ENCODE results near the gene SRPK3. TPM values are rescaled to one million over a fixed set of nuclear protein-coding genes. Genes with fewer than 3 reads are reported as not detected.

Gene SRPK3
- polyA plus RNA-seq, 3 donors: 0.81 to 2.1 (median 1.9) TPM

DNA sequence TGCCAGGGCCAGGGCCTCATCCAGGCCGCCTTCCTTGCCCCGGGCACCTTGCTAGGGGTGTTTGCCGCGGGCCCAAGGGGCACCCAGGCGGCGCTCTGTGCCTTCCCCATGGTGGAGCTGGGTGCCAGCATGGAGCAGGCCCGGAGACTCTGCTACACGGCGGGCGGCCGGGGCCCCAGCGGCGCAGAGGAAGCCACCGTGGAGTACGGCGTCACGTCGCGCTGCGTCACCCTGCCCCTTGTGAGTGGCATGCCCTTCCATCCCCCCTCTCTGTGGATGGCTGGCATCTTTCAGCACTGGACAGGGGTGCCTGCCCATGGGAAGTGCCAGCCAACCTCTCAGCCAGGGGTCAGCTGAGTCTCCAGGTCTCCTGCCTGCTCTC, 13.2 kb upstream of the SRPK3 start:
- DNase-seq (ENCODE audit: extremely low read depth in 1 of 11, low read depth in 9 of 11, low spot score in 4 of 11): no peak

DNA sequence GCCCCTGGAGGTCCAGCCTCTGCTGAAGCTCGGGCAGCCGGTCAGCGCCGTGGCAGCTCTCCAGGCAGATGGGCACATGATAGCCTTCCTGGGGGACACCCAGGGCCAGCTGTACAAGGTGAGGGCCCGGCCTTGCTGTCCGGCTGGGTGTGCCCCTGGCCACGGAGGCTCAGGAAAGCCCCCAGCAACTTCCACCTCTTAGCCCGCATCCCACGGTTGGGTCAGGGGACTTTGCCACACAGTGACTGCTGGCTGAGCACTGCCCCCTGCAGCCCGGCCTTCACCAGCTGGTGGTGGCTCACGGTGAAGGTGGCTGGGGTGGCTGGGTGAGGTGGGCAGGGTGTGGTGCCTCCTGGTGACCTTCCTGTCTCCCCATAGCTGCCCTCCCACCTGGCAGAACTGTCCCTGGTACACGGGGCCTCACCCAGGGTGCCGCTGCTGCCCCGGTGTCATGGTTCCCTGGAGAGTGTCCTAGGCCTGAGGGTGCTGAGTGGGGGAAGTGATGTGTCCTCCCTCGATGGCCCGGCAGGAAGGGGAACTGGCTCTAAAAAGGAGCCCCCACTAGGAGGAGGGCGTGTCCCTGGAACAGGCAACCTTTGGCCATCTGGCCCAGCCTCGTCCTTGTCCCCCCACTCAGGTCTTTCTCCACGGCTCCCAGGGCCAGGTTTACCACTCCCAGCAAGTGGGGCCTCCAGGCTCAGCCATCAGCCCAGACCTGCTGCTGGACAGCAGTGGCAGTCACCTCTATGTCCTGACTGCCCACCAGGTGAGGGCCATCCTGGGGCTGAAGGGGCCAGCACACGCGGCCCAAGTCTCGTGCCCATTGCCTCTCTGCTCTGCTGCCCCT, 12.3 kb upstream of the SRPK3 start:
- no peak for DNase-seq (ENCODE audit: extremely low read depth in 1 of 11, low read depth in 9 of 11, low spot score in 4 of 11)

DNA sequence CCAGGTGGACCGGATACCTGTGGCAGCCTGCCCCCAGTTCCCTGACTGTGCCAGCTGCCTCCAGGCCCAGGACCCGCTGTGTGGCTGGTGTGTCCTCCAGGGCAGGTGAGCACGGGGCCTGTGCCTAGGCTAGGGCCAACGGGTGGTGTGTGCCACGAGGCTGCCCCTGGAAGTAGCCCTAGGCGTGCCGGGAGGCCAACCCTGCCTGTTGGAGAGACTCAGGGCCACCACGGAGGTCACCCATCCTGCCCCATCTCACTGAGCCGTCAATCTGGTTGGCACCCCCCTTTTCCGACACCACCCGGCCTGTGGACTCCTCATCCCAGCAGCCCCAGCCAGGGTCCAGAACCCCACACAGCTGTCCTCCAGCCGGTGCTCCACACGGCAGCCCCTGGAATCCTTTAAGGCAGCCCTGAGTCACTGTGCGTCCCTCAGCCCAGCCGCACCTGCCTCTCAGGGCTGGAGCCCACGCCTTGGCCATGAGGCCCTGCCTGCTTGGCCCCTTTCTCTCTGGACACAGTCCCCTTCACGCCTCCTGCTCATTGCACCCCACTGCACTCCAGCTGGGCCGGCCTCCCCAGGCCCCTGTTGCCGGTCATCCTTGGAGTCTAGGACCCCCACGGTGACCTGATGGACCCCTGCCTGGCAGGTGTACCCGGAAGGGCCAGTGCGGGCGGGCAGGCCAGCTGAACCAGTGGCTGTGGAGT, 11.5 kb upstream of the SRPK3 start:
- DNase-seq (ENCODE audit: extremely low read depth in 1 of 11, low read depth in 9 of 11, low spot score in 4 of 11): no peak

DNA sequence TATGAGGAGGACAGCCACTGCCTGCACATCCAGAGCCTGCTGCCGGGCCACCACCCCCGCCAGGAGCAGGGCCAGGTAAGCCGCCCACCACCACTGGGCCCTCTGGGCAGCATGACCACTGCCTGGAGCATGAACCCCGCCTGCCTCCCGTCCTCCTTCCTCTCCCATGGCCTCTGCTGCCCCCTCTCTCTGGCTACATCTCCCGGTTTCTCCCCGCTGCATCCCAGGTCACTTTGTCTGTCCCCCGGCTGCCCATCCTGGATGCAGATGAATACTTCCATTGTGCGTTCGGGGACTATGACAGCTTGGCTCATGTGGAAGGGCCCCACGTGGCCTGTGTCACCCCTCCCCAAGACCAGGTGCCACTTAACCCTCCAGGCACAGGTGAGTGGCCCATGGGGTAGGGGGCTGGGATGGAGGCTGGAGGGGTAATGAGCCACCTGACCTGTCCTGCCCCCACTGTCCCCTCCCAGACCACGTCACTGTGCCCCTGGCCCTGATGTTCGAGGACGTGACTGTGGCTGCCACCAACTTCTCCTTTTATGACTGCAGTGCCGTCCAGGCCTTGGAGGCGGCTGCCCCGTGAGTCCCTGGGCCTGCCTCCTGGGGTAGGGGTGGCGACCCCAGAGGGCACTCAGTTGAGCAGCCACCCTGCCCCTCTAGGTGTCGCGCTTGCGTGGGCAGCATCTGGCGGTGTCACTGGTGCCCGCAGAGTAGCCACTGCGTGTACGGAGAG, 10.8 kb upstream of the SRPK3 start:
- DNase-seq (ENCODE audit: extremely low read depth in 1 of 11, low read depth in 9 of 11, low spot score in 4 of 11): no peak

DNA sequence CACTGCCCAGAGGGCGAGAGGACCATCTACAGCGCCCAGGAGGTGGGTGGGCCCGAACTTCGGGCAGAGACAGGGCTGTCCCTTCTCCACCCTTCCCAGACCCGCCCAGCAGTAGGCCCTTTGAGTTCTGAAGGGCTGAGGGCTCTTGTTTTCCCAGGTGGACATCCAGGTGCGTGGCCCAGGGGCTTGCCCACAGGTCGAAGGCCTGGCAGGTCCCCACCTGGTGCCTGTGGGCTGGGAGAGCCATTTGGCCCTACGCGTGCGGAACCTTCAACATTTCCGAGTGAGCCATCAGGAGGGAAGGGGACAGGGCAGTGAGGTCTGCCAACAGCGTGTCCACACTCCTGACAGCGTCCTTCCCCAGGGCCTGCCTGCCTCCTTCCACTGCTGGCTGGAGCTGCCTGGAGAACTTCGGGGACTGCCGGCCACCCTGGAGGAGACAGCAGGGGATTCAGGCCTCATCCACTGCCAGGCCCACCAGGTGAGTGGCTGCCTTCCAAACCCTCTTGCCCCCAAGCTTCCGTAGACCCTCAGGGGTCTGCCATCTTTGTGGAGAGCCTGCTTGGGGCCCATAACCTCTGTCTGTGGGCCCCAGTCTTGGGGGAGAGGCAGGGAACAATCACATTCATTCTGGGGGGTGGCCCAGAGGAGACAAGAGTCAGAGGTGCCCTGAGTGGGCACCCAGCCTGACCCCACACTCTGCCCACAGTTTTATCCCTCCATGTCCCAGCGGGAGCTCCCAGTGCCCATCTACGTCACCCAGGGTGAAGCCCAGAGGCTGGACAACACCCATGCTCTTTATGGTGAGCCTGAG, 10.0 kb upstream of the SRPK3 start:
- DNase-seq (ENCODE audit: extremely low read depth in 1 of 11, low read depth in 9 of 11, low spot score in 4 of 11): no peak

DNA sequence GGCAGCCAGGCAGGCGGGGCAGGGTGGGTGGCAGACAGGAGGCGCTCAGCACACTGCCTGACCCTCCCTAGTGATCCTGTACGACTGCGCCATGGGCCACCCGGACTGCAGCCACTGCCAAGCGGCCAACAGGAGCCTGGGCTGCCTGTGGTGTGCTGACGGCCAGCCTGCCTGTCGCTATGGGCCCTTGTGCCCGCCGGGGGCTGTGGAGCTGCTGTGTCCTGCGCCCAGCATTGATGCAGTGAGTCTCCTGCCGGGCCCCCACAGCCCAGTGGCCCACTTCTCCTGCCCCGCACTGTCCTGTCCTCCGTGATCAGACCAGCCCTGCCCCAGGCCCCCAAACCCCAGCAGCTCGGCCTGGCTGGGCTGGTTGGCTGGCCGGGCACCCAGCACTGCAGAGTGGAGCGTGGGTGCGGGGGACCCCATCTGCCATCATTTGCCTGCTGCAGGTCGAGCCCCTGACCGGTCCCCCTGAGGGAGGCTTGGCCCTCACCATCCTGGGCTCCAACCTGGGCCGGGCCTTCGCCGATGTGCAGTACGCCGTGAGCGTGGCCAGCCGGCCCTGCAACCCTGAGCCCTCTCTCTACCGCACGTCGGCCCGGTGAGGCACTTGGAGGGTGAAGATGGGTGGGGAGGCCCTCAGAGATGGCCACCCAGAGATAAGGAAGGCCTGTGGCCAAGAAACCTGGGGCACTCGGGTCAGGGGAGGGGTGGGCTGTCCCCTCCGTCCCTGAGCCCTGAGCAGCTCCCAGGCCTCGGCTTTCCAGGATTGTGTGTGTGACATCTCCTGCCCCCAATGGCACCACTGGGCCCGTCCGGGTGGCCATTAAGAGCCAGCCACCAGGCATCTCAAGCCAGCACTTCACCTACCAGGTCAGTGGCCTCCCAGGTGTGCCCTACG, 9.2 kb upstream of the SRPK3 start:
- no peak for DNase-seq (ENCODE audit: extremely low read depth in 1 of 11, low read depth in 9 of 11, low spot score in 4 of 11)

DNA sequence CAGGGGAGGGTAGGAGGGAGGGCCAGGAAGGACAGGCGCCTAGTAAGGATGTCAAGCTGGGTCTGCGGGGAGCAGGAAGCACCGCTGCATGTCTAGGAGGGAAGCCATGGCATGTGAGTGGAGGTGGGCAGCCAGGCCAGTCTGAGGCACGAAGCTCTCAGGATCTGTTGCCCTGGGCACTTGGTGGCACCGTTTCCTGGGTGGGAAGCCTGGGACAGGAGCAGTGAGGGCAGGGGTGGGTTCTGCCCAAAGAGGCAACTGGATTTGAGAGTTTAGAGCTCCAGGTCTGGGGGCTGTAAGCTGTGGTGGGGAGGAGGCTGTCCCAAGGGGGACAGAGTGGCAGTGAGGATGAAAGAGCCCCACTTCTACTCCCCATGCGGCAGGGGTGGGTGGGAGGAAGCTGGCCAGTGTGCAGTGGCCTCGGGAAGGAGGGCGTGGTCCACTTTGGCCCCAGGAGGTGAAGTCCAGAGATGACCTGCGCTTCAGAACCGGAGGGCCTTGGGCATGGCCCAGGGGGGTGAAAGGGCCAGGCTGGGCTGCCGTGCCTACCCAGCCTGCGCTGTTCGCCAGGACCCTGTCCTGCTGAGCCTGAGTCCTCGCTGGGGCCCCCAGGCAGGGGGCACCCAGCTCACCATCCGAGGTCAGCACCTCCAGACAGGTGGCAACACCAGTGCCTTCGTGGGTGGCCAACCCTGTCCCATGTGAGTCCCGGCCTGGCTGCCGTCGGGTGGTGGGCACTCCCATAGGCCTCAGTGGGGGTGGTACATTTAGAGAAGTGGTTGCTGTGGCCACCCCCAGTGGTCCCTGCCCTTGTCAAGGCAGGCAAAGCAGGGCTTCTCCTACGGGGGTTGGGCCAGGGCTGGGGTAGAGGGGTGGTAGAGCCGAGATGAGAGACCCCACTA, 8.3 kb upstream of the SRPK3 start:
- DNase-seq (ENCODE audit: extremely low read depth in 1 of 11, low read depth in 9 of 11, low spot score in 4 of 11): no peak

DNA sequence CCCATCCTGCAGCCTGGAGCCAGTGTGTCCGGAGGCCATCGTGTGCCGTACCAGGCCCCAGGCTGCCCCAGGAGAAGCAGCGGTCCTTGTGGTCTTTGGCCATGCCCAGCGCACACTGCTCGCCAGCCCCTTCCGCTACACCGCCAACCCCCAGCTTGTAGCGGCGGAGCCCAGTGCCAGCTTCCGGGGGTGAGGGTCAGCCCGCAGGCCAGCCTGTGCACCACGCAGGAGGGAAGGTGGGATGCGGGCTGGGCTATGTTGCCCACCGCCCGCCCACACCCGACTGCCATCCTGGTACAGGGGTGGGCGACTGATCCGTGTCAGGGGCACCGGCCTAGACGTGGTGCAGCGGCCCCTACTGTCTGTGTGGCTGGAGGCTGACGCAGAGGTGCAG, 7.6 kb upstream of the SRPK3 start:
- no peak for DNase-seq (ENCODE audit: extremely low read depth in 1 of 11, low read depth in 9 of 11, low spot score in 4 of 11)

DNA sequence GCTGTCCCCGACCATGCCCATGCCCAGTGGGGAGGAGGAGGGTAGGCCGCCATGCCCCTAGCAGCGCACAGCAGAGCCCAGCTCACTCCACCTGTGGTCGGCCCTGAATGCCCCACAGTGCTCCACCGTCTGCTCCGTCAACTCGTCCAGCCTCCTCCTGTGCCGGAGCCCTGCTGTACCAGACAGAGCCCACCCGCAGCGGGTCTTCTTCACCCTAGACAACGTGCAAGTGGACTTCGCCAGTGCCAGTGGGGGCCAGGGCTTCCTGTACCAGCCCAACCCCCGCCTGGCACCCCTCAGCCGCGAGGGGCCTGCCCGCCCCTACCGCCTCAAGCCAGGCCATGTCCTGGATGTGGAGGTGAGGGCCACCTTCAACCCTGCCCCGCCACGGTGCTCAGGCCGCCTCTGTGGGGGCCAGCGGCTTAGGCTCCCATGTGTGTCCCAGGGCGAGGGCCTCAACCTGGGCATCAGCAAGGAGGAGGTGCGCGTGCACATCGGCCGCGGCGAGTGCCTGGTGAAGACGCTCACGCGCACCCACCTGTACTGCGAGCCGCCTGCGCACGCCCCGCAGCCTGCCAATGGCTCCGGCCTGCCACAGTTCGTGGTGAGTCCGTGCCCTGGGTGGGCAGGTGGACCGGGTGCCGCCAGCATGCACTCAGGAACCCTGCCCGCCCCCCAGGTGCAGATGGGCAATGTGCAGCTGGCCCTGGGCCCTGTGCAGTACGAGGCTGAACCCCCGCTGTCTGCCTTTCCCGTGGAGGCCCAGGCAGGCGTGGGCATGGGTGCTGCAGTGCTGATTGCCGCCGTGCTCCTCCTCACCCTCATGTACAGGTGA, 6.9 kb upstream of the SRPK3 start:
- DNase-seq (ENCODE audit: extremely low read depth in 1 of 11, low read depth in 9 of 11, low spot score in 4 of 11): no peak

DNA sequence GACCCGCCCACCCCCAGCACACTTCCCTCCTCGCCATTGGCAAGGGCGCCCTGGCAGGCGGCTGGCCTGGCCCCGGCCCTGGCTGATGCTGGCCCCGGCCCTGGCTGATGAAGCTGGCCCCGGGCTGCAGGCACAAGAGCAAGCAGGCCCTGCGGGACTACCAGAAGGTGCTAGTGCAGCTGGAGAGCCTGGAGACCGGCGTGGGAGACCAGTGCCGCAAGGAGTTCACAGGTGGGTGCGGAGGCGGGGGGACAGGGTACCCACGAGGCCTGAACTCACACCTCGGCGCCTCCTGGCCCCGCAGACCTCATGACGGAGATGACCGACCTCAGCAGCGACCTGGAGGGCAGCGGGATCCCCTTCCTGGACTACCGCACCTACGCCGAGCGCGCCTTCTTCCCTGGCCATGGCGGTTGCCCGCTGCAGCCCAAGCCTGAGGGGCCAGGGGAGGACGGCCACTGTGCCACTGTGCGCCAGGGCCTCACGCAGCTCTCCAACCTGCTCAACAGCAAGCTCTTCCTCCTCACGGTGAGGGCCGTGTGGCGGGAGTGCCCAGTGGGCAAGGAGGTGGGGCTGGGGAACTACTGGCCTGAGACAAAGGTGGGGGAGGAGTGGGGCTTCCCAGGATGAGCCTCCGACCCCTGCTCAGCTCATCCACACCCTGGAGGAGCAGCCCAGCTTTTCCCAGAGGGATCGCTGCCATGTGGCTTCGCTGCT, 6.1 kb upstream of the SRPK3 start:
- DNase-seq (ENCODE audit: extremely low read depth in 1 of 11, low read depth in 9 of 11, low spot score in 4 of 11): no peak

DNA sequence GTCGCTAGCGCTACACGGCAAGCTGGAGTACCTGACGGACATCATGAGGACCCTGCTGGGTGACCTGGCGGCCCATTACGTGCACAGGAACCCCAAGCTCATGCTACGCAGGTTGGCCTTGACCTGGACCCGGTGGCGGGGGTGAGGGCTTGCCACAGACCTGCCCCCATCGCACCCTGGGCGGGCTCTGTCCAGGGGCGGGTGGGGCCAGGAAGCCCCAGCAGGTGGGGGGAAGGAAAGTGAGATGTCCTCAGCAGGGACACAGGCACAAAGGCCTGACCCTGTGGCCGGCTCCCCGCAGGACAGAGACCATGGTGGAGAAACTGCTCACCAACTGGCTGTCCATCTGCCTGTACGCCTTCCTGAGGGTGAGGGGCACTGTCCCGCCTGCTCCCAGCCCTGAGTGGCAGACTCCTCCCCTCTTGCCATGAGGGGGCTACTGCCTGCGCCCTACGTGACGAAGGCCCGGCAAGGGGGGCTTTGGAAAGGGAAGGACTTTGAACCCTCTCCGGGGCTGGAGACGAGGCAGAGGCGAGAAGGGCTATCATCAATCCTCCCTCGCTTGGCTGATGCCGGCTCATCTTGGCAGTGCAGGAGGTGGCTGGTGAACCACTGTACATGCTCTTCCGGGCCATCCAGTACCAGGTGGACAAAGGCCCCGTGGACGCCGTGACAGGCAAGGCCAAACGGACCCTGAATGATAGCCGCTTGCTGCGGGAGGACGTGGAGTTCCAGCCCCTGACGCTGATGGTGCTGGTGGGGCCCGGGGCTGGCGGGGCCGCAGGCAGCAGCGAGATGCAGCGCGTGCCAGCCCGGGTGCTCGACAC, 5.3 kb upstream of the SRPK3 start:
- no peak for DNase-seq (ENCODE audit: extremely low read depth in 1 of 11, low read depth in 9 of 11, low spot score in 4 of 11)

DNA sequence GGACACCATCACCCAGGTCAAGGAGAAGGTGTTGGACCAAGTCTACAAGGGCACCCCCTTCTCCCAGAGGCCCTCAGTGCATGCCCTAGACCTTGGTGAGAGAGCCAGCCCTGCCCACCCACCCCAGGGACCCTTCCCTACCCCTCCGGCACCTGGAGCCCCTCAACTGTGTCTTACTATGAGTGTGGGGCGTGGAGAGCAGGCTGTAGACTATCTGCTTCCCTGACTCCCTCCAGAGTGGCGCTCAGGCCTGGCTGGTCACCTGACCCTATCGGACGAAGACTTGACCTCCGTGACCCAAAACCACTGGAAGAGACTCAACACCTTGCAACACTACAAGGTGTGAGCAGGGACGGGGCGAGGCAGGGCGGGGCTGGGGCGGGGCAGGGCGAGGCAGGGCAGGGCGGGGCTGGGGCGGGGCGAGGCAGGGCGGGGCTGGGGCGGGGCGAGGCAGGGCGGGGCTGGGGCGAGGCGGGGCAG, 4.7 kb upstream of the SRPK3 start:
- no peak for DNase-seq (ENCODE audit: extremely low read depth in 1 of 11, low read depth in 9 of 11, low spot score in 4 of 11)

DNA sequence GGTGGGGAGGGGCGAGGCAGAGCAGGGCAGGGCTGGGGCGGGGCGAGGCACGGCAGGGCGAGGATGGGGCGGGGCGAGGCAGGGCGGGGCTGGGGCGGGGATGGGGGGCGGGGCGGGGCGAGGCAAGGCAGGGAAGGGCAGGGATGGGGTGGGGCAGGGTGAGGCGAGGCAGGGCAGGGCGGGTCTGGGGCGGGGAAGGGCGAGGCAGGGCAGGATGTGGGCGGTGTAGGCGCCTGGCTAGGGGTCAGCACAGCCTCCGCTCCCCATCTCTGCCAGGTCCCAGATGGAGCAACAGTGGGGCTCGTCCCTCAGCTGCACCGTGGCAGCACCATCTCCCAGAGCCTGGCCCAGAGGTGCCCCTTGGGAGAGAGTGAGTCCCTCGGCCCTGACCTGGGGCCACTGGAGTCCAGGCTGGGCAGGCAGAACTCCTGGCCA, 4.2 kb upstream of the SRPK3 start:
- DNase-seq (ENCODE audit: extremely low read depth in 1 of 11, low read depth in 9 of 11, low spot score in 4 of 11): no peak

DNA sequence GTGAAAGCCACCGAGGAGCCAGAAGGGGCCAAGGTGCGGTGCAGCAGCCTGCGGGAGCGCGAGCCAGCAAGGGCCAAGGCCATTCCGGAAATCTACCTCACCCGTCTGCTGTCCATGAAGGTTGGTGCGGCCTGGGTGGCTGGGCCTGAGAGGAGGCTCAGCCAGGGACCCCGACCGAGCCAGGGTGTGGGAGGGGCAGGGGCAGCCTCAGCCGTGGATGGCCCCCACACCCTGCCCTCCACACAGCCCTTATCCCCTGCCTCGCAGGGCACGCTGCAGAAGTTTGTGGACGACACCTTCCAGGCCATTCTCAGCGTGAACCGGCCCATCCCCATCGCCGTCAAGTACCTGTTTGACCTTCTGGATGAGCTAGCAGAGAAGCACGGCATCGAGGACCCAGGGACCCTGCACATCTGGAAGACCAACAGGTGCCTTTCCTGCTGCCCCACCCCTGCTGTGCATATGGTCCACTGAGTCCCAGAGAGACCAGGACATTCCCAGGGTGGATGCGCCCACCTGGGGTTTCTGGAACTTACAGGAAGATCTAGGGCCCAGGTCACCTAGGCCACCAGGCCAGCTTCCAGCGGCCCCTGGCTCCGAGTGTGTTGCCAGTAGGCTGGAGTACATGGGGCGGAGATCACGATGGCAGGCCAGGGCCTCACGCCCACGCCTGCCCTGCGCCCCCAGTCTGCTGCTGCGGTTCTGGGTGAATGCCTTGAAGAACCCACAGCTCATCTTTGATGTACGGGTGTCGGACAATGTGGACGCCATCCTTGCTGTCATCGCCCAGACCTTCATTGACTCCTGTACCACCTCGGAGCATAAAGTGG, 3.4 kb upstream of the SRPK3 start:
- no peak for DNase-seq (ENCODE audit: extremely low read depth in 1 of 11, low read depth in 9 of 11, low spot score in 4 of 11)
